A549 (cell line): ENCODE results near the gene PASK.

Experiments used
- BHLHE40 ChIP-seq: IDR thresholded peaks from 2 replicates; pipeline ENCODE4 v1.6.1; 2012; ENCODE audit warnings: low read depth, low read length, inconsistent platforms
- EHMT2 ChIP-seq: fragments of 200-600 bp; sonication (generic); IDR thresholded peaks from 2 replicates; pipeline ENCODE4 v1.6.1; 2016; ENCODE audit warnings: antibody characterized with exemption, low read depth, mild to moderate bottlenecking, moderate library complexity
- EP300 ChIP-seq, 2 experiments: fragments of >200 bp; sonication (Bioruptor Twin); formaldehyde crosslinking; IDR thresholded peaks; 2 replicates in 1 of 2; 3 replicates in 1 of 2; pipeline ENCODE4 v1.6.1; 2016 to 2017
- MAX ChIP-seq: IDR thresholded peaks from 2 replicates; pipeline ENCODE4 v1.6.1; 2012
- MYC ChIP-seq: IDR thresholded peaks from 2 replicates; pipeline ENCODE4 v1.6.1; 2012; ENCODE audit warnings: mild to moderate bottlenecking, inconsistent platforms, low read length, improper control_type of control experiment, borderline replicate concordance
- POLR2A ChIP-seq: IDR thresholded peaks from 2 replicates; pipeline ENCODE4 v1.6.1; 2012; ENCODE audit warnings: mild to moderate bottlenecking, low read length
- SREBF2 ChIP-seq: fragments of 450-650 bp; IDR thresholded peaks from 2 replicates; pipeline ENCODE4 v1.6.1; 2014; ENCODE audit warnings: mild to moderate bottlenecking, moderate library complexity
- TF ChIP-seq, protein P1 (sequence below): fragments of >200 bp; sonication (Bioruptor Twin); formaldehyde crosslinking; IDR thresholded peaks from 3 replicates; pipeline ENCODE4 v1.5.1; 2016

- TF ChIP-seq MAX: no peak
- no peak for TF ChIP-seq EP300 (IDR thresholded peaks at IDR 0.05)
- no peak for TF ChIP-seq BHLHE40
- TF ChIP-seq, protein P1, sequence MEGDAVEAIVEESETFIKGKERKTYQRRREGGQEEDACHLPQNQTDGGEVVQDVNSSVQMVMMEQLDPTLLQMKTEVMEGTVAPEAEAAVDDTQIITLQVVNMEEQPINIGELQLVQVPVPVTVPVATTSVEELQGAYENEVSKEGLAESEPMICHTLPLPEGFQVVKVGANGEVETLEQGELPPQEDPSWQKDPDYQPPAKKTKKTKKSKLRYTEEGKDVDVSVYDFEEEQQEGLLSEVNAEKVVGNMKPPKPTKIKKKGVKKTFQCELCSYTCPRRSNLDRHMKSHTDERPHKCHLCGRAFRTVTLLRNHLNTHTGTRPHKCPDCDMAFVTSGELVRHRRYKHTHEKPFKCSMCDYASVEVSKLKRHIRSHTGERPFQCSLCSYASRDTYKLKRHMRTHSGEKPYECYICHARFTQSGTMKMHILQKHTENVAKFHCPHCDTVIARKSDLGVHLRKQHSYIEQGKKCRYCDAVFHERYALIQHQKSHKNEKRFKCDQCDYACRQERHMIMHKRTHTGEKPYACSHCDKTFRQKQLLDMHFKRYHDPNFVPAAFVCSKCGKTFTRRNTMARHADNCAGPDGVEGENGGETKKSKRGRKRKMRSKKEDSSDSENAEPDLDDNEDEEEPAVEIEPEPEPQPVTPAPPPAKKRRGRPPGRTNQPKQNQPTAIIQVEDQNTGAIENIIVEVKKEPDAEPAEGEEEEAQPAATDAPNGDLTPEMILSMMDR: no peak
- TF ChIP-seq EHMT2: no peak
- no peak for TF ChIP-seq POLR2A
- no peak for TF ChIP-seq SREBF2
- TF ChIP-seq MYC: no peak
Measured at GRCh38 chr2:241139531-241140444, 9.5 kb downstream of the PASK start.
